Calu3 (cell line): Measurements from ENCODE around the gene TNIK. TPM values are rescaled to one million over a fixed set of nuclear protein-coding genes. Genes with fewer than 3 reads are reported as not detected.
A peak's percentile ranks its signal among the peaks of the same experiment; 100 is the strongest.

Source experiments
- BruUV-seq: library from RNA; stranded (reverse); fragments of 400-500 nt; replicated peaks from 2 replicates; lab custom pipeline; 2021; lab: Mats Ljungman, UMichigan
- CTCF ChIA-PET: fragments of 300-600 bp; sonication (Branson Sonifier 250); formaldehyde crosslinking; loops from one replicate; lab custom pipeline; 2022; ENCODE audit warnings: antibody characterized with exemption; lab: Charles Lee
- DNase-seq: peaks from one replicate; pipeline ENCODE4 v3.0.0; 2022
- H3K27ac Mint-ChIP-seq: one replicate; pipeline ENCODE4 v1.8.0; 2022; ENCODE audit warnings: mixed read lengths; ENCODE audit not compliant: unreplicated experiment
- H3K27me3 Mint-ChIP-seq: one replicate; pipeline ENCODE4 v1.8.0; 2022; ENCODE audit warnings: mixed read lengths; ENCODE audit not compliant: unreplicated experiment
- H3K36me3 Mint-ChIP-seq: one replicate; pipeline ENCODE4 v1.8.0; 2022; ENCODE audit warnings: mild to moderate bottlenecking, moderate library complexity, mixed read lengths; ENCODE audit not compliant: insufficient read depth, unreplicated experiment
- H3K4me1 Mint-ChIP-seq: one replicate; pipeline ENCODE4 v1.8.0; 2022; ENCODE audit warnings: mild to moderate bottlenecking, low read depth, mixed read lengths; ENCODE audit not compliant: unreplicated experiment
- H3K4me3 Mint-ChIP-seq: one replicate; pipeline ENCODE4 v1.8.0; 2022; ENCODE audit warnings: mild to moderate bottlenecking, low read depth, moderate library complexity, mixed read lengths; ENCODE audit not compliant: unreplicated experiment
- H3K9me3 Mint-ChIP-seq: one replicate; pipeline ENCODE4 v1.8.0; 2022; ENCODE audit warnings: low read depth, mixed read lengths; ENCODE audit not compliant: unreplicated experiment
- intact Hi-C: fragments of 100-400 bp; cut with micrococcal nuclease; formaldehyde crosslinking; loops from one replicate; pipeline ENCODE4 v1.10.0; 2022; ENCODE audit not compliant: unreplicated experiment
- total RNA-seq: library from RNA; stranded (reverse); gene quantifications from 2 replicates; pipeline ENCODE4 v1.2.3, GENCODE V29; 2022
- TF ChIP-seq, protein P1 (sequence below): fragments of 200-600 bp; IDR thresholded peaks from one replicate; pipeline ENCODE4 v1.8.0; 2022; ENCODE audit warnings: antibody characterized with exemption; ENCODE audit not compliant: unreplicated experiment

TNIK gene
- total RNA-seq, 1 experiment from 2014 or later = 19.7 TPM

GRCh38 chr3:171286580-171287249 lies 173.5 kb downstream of the TNIK start:
- CTCF ChIA-PET = no interaction called here
- Mint-ChIP-seq H3K27me3 (no peaks in the 10 kb centered on the region), H3K9me3 (no peaks in the 10 kb centered on the region), H3K36me3 (no peaks in the 10 kb centered on the region), H3K27ac (no peak overlapping the region), H3K4me3 (no peak overlapping the region), H3K4me1 (peaks cover 19% of the 10 kb centered on the region)
- intact Hi-C loops = no loop called here
- no TSS peak for BruUV-seq
- DNase-seq = no peak
- TF ChIP-seq, protein P1, sequence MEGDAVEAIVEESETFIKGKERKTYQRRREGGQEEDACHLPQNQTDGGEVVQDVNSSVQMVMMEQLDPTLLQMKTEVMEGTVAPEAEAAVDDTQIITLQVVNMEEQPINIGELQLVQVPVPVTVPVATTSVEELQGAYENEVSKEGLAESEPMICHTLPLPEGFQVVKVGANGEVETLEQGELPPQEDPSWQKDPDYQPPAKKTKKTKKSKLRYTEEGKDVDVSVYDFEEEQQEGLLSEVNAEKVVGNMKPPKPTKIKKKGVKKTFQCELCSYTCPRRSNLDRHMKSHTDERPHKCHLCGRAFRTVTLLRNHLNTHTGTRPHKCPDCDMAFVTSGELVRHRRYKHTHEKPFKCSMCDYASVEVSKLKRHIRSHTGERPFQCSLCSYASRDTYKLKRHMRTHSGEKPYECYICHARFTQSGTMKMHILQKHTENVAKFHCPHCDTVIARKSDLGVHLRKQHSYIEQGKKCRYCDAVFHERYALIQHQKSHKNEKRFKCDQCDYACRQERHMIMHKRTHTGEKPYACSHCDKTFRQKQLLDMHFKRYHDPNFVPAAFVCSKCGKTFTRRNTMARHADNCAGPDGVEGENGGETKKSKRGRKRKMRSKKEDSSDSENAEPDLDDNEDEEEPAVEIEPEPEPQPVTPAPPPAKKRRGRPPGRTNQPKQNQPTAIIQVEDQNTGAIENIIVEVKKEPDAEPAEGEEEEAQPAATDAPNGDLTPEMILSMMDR = no peak

- CTCF ChIA-PET = interaction anchor here (1.0 kb wide), 1 partner anchor 16 kb away, joined by 3 read pairs; no protein-coding TSS in a partner anchor
- Mint-ChIP-seq H3K27me3 (no peaks in the 10 kb centered on the region), H3K27ac (no peak overlapping the region), H3K4me1 (peaks cover 19% of the 10 kb centered on the region), H3K9me3 (no peaks in the 10 kb centered on the region), H3K4me3 (no peak overlapping the region), H3K36me3 (no peaks in the 10 kb centered on the region)
- no TSS peak for BruUV-seq
- TF ChIP-seq, protein P1 = no peak
- intact Hi-C loops = no loop called here
- no peak for DNase-seq
These were observed 174.9 kb downstream of the TNIK start for GRCh38 chr3:171285287-171285686.

- Mint-ChIP-seq H3K36me3 (no peaks in the 10 kb centered on the region), H3K4me3 (no peak overlapping the region), H3K27ac (peak overlapping the region; percentile 26), H3K27me3 (no peaks in the 10 kb centered on the region), H3K4me1 (peaks cover 19% of the 10 kb centered on the region), H3K9me3 (no peaks in the 10 kb centered on the region)
- TF ChIP-seq, protein P1 = no peak
- peak; percentile 37 for DNase-seq
- CTCF ChIA-PET = interaction anchor here (1.0 to 1.1 kb wide), 2 partner anchors 15 to 55 kb away, joined by 3 read pairs; no protein-coding TSS in a partner anchor
- intact Hi-C loops = no loop called here
- BruUV-seq = no TSS peak
These were observed 175.7 kb downstream of the TNIK start for GRCh38 chr3:171284308-171285075.

- no peaks in the 10 kb centered on the region for H3K36me3 Mint-ChIP-seq
- H3K4me1 Mint-ChIP-seq = peaks cover 21% of the 10 kb centered on the region
- no peak for DNase-seq
- H3K27me3 Mint-ChIP-seq = no peaks in the 10 kb centered on the region
- H3K9me3 Mint-ChIP-seq = no peaks in the 10 kb centered on the region
- BruUV-seq = no TSS peak
- CTCF ChIA-PET = interaction anchor here (1.1 kb wide), 1 partner anchor 55 kb away, joined by 3 read pairs; no protein-coding TSS in a partner anchor
- H3K27ac Mint-ChIP-seq = peak overlapping the region; percentile 26
- intact Hi-C loops = no loop called here
- TF ChIP-seq, protein P1 = no peak
- no peak overlapping the region for H3K4me3 Mint-ChIP-seq
These were observed 176.4 kb downstream of the TNIK start for GRCh38 chr3:171283848-171284222.
